OCI-LY3 (cell line): ENCODE data around the gene SNTG2.

Experiments
- H2AFZ ChIP-seq: fragments of 200-600, 300-600 bp; shearing (Covaris generic); 2 replicates; pipeline ENCODE4 v1.6.0; 2014; ENCODE audit warnings: antibody characterized with exemption, low read depth, low read length
- H3K27ac ChIP-seq: fragments of 200-600, 300-600 bp; sonication (generic); 2 replicates; pipeline ENCODE4 v1.5.1; 2014; ENCODE audit warnings: mild to moderate bottlenecking, low read length, moderate library complexity, mixed read lengths
- H3K27me3 ChIP-seq: fragments of 200-600, 300-600 bp; sonication (generic); 2 replicates; pipeline ENCODE4 v1.6.1; 2014; ENCODE audit warnings: low read depth, low read length, mixed read lengths
- H3K36me3 ChIP-seq: fragments of 200-600, 300-600 bp; sonication (generic); replicated peaks from 2 replicates; pipeline ENCODE3; 2014; ENCODE audit warnings: low read depth, low read length, mixed read lengths
- H3K4me1 ChIP-seq: fragments of 300-600, 200-600 bp; sonication (generic); 2 replicates; pipeline ENCODE4 v1.6.1; 2014; ENCODE audit warnings: low read length, mixed read lengths
- H3K4me2 ChIP-seq: fragments of 200-600, 300-600 bp; sonication (generic); 2 replicates; pipeline ENCODE4 v1.6.1; 2014; ENCODE audit warnings: low read length, mixed read lengths
- H3K4me3 ChIP-seq: fragments of 300-600, 200-600 bp; sonication (generic); 2 replicates; pipeline ENCODE4 v1.5.1; 2014; ENCODE audit warnings: antibody characterized with exemption, mild to moderate bottlenecking, low read length, moderate library complexity
- H3K79me2 ChIP-seq: fragments of 300-600, 200-600 bp; shearing (Covaris generic); 2 replicates; pipeline ENCODE4 v1.6.1; 2014; ENCODE audit warnings: mild to moderate bottlenecking, low read length, mixed read lengths
- H3K9ac ChIP-seq: fragments of 300-600, 200-600 bp; shearing (Covaris generic); 2 replicates; pipeline ENCODE4 v1.6.0; 2014; ENCODE audit warnings: mild to moderate bottlenecking, low read length, moderate library complexity
- H3K9me3 ChIP-seq: fragments of 200-600, 300-600 bp; shearing (Covaris generic); 2 replicates; pipeline ENCODE4 v1.6.1; 2014; ENCODE audit warnings: low read length, mixed read lengths; ENCODE audit not compliant: insufficient read depth
- H4K20me1 ChIP-seq: fragments of 200-600, 300-600 bp; sonication (generic); 2 replicates; pipeline ENCODE4 v1.6.1; 2016; ENCODE audit warnings: low read length, mixed read lengths; ENCODE audit not compliant: insufficient read depth
- CTCF ChIP-seq: fragments of 200-600, 300-600 bp; sonication (generic); IDR thresholded peaks from 2 replicates; pipeline ENCODE4 v1.5.1; 2014; ENCODE audit warnings: antibody characterized with exemption, low read length, low read depth
- EZH2phosphoT487 ChIP-seq: fragments of 200-600 bp; shearing (Covaris generic); IDR thresholded peaks from 2 replicates; pipeline ENCODE4 v1.6.1; 2018; ENCODE audit warnings: antibody characterized with exemption, mixed run types, low read depth

Gene SNTG2

GRCh38 chr2:1047485-1047884 lies 96.8 kb downstream of the SNTG2 start:
- TF ChIP-seq CTCF (no peak), EZH2phosphoT487 (no peak)
- Histone ChIP-seq H2AFZ (no peak overlapping the region), H3K4me1 (peaks cover 11% of the 10 kb centered on the region), H3K4me2 (no peak overlapping the region), H3K4me3 (no peak overlapping the region), H3K27me3 (0 out of 2 replicates have a peak, but pooled peaks cover 5% of the 10 kb centered on the region), H3K27ac (no peak overlapping the region), H3K9ac (no peak overlapping the region), H3K36me3 (no peaks in the 10 kb centered on the region), H3K9me3 (peaks cover 11% of the 10 kb centered on the region; the same call in 1 of the 2 replicates), H4K20me1 (no peaks in the 10 kb centered on the region), H3K79me2 (no peaks in the 10 kb centered on the region)

GRCh38 chr2:1049691-1050090 lies 99.0 kb downstream of the SNTG2 start:
- Histone ChIP-seq H2AFZ (no peak overlapping the region), H3K9ac (no peak overlapping the region), H3K4me2 (no peak overlapping the region), H3K79me2 (no peaks in the 10 kb centered on the region), H3K27ac (no peak overlapping the region), H3K27me3 (no peaks in the 10 kb centered on the region), H3K4me3 (no peak overlapping the region), H3K36me3 (no peaks in the 10 kb centered on the region), H4K20me1 (no peaks in the 10 kb centered on the region), H3K9me3 (peaks cover 4% of the 10 kb centered on the region; the same call in 1 of the 2 replicates), H3K4me1 (peaks cover 11% of the 10 kb centered on the region)
- no peak for TF ChIP-seq CTCF
- no peak for TF ChIP-seq EZH2phosphoT487

GRCh38 chr2:1051075-1051474 lies 100.4 kb downstream of the SNTG2 start:
- H3K36me3 ChIP-seq: no peaks in the 10 kb centered on the region
- no peaks in the 10 kb centered on the region for H4K20me1 ChIP-seq
- H3K4me2 ChIP-seq: no peak overlapping the region
- no peak for TF ChIP-seq EZH2phosphoT487
- TF ChIP-seq CTCF: no peak
- no peaks in the 10 kb centered on the region; the same call in 1 of the 2 replicates for H3K9me3 ChIP-seq
- no peak overlapping the region for H2AFZ ChIP-seq
- H3K4me3 ChIP-seq: no peak overlapping the region
- H3K9ac ChIP-seq: no peak overlapping the region
- H3K79me2 ChIP-seq: no peaks in the 10 kb centered on the region
- H3K4me1 ChIP-seq: no peaks in the 10 kb centered on the region
- no peak overlapping the region for H3K27ac ChIP-seq
- H3K27me3 ChIP-seq: no peaks in the 10 kb centered on the region

GRCh38 chr2:1052771-1053191 lies 102.1 kb downstream of the SNTG2 start:
- Histone ChIP-seq H3K27me3 (no peaks in the 10 kb centered on the region), H3K79me2 (no peaks in the 10 kb centered on the region), H3K27ac (no peak overlapping the region), H3K9me3 (no peaks in the 10 kb centered on the region; the same call in 1 of the 2 replicates), H3K4me1 (no peaks in the 10 kb centered on the region), H3K9ac (no peak overlapping the region), H2AFZ (no peak overlapping the region), H3K36me3 (no peaks in the 10 kb centered on the region), H4K20me1 (no peaks in the 10 kb centered on the region), H3K4me2 (no peak overlapping the region), H3K4me3 (no peak overlapping the region)
- no peak for TF ChIP-seq CTCF
- TF ChIP-seq EZH2phosphoT487: no peak
